Choroid plexus epithelial cell (primary cell): ENCODE data around the gene SSC4D.
"Not testable (repeated sequence)": the region's sequence is repeated elsewhere in the genome, so short reads cannot be mapped to it uniquely, and the experiment has no call there.

Experiments
- DNase-seq: peaks from one replicate; pipeline ENCODE4 v3.0.0-alpha.2; 2010; ENCODE audit warnings: low read depth
- H3K4me3 ChIP-seq: 2 replicates; pipeline ENCODE4 v1.5.1; 2011; ENCODE audit warnings: low read depth, mild to moderate bottlenecking, control low read depth, low read length, moderate library complexity
- CTCF ChIP-seq: conservative IDR thresholded peaks from 2 replicates; pipeline ENCODE4 v1.5.1; 2011; ENCODE audit warnings: low read depth, mild to moderate bottlenecking, control low read depth, inconsistent platforms, low read length, moderate library complexity

The SSC4D gene

GRCh38 chr7:76409537-76409936 is at the start of gene SSC4D:
Gene SSC4D (minus strand): TSS chr7:76409697. CDS start chr7:76404439, 5,258 bp downstream.
- DNase-seq, result no peak
- no peak within 1 kb of the TSS for H3K4me3 ChIP-seq
- no peak for TF ChIP-seq CTCF

GRCh38 chr7:76458504-76458903 is 49.0 kb upstream of the SSC4D start:
- H3K4me3 ChIP-seq, DNase-seq: not testable (repeated sequence)

- not testable (repeated sequence) for H3K4me3 ChIP-seq, DNase-seq
Measured at GRCh38 chr7:76457017-76457416, 47.5 kb upstream of the SSC4D start.

GRCh38 chr7:76445577-76446008 is 36.1 kb upstream of the SSC4D start:
- not testable (repeated sequence) for H3K4me3 ChIP-seq
- peak; percentile 91 for DNase-seq

- H3K4me3 ChIP-seq, DNase-seq: not testable (repeated sequence)
Measured at GRCh38 chr7:76443846-76444245, 34.3 kb upstream of the SSC4D start.

GRCh38 chr7:76442664-76443446 is 33.4 kb upstream of the SSC4D start:
- DNase-seq, H3K4me3 ChIP-seq: not testable (repeated sequence)

GRCh38 chr7:76441792-76442191 is 32.3 kb upstream of the SSC4D start:
- not testable (repeated sequence) for H3K4me3 ChIP-seq, DNase-seq

- DNase-seq, H3K4me3 ChIP-seq: not testable (repeated sequence)
Measured at GRCh38 chr7:76440404-76440803, 30.9 kb upstream of the SSC4D start.

GRCh38 chr7:76439120-76439888 is 29.8 kb upstream of the SSC4D start:
- not testable (repeated sequence) for H3K4me3 ChIP-seq, DNase-seq

- peak; percentile 81 for DNase-seq
- TF ChIP-seq CTCF, result peak; percentile 59
- H3K4me3 ChIP-seq, result not testable (repeated sequence)
Measured at GRCh38 chr7:76437873-76438272, 28.4 kb upstream of the SSC4D start.

- H3K4me3 ChIP-seq, result no peak overlapping the region
- TF ChIP-seq CTCF, result no peak
- no peak for DNase-seq
Measured at GRCh38 chr7:76430836-76431235, 21.3 kb upstream of the SSC4D start.
